GM10266 (cell line): Measurements from ENCODE around the gene LSAMP.

Experiments used
- DNase-seq: peaks from one replicate; pipeline ENCODE4 v3.0.0; 2012; ENCODE audit errors: extremely low spot score
- TF ChIP-seq, protein P1 (sequence below): IDR thresholded peaks from 2 replicates; pipeline ENCODE4 v1.5.1; 2012; ENCODE audit warnings: mild to moderate bottlenecking, low read depth; ENCODE audit not compliant: control insufficient read depth, insufficient read depth; ENCODE audit errors: missing control alignments

The LSAMP gene

GRCh38 chr3:115834068-115834467 lies 611.2 kb downstream of the LSAMP start:
- TF ChIP-seq, protein P1, sequence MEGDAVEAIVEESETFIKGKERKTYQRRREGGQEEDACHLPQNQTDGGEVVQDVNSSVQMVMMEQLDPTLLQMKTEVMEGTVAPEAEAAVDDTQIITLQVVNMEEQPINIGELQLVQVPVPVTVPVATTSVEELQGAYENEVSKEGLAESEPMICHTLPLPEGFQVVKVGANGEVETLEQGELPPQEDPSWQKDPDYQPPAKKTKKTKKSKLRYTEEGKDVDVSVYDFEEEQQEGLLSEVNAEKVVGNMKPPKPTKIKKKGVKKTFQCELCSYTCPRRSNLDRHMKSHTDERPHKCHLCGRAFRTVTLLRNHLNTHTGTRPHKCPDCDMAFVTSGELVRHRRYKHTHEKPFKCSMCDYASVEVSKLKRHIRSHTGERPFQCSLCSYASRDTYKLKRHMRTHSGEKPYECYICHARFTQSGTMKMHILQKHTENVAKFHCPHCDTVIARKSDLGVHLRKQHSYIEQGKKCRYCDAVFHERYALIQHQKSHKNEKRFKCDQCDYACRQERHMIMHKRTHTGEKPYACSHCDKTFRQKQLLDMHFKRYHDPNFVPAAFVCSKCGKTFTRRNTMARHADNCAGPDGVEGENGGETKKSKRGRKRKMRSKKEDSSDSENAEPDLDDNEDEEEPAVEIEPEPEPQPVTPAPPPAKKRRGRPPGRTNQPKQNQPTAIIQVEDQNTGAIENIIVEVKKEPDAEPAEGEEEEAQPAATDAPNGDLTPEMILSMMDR: no peak
- DNase-seq: no peak

DNA sequence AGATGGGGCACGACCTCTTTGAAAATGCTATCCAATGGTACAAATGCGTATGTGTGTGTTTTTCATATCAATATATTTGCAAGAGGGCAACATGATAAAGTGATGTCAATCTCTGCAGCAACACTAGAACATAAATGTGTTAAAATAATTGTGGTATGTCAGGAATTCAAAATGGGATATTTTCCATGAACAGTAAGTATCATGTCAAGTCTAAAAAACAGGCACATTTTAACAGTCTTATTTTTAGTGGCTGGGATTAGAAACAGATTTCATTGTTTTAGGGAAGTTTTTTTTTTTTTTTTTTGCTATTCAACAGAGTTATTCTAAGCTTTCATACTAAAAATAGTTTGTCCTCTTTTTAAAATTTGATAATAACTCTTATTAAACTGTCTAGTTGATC lies 612.2 kb downstream of the LSAMP start:
- TF ChIP-seq, protein P1: no peak

DNA sequence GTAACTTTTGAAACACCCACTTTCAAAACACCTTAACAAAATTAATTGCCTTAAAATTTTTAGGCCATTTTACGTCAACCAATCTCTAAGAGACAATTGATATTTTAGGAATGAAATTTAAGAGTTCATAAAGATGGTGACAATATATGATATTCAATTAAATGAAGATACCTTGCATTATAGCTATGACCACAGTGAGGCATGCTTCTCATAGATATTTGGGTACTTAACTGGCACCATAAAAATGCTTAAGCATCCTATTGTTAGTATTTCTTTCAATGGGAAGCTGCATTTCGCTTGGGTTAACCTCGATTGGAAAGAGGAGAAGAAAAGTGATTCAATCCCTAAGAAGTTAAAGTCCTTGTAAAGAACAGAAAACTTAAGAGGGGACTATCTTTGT lies 613.0 kb downstream of the LSAMP start:
- no peak for DNase-seq
- TF ChIP-seq, protein P1: no peak

More for the DNA sequence above, 612.2 kb downstream of the LSAMP start:
- DNase-seq: no peak

DNA sequence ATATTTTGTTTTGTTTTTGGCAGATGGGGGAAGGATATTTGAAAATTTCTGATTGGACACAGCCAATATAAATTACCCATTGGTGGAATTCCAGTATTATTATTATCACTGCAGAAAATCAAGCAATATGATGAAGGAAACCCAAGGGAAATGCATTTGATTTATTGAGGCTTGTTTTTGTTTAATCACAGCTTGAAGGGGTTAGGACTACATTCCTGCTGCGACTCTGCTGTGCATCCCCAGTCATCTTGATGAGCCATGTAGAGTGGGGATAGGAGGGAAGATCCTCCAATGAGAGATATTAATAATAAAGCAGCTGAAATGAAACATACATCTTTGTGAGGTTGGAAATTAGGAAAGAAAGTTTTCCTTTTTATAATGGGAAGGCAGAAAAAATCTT lies 613.4 kb downstream of the LSAMP start:
- TF ChIP-seq, protein P1: no peak
- no peak for DNase-seq

- TF ChIP-seq, protein P1: no peak
- DNase-seq: no peak
Observed at GRCh38 chr3:115830764-115831395, 614.4 kb downstream of the LSAMP start.

DNA sequence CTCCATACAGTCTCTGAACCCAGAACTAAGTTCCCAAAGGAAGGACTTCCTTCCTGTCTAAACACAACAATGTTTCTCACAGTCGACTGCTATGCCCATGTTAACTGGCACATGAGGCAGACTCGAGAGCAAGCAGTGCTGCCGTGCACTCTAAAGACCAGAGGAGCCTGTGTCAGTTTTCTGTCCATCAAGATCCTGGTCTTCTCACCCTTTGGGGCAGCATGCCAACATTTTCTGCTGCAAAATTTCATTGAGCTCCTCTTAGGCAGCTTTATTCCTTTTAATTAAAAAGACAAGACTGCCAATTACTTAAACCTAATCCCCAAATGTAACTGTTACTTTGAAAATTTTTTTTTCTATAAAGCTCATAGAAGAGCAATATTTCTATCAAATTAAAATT lies 616.9 kb downstream of the LSAMP start:
- TF ChIP-seq, protein P1: no peak
- no peak for DNase-seq

DNA sequence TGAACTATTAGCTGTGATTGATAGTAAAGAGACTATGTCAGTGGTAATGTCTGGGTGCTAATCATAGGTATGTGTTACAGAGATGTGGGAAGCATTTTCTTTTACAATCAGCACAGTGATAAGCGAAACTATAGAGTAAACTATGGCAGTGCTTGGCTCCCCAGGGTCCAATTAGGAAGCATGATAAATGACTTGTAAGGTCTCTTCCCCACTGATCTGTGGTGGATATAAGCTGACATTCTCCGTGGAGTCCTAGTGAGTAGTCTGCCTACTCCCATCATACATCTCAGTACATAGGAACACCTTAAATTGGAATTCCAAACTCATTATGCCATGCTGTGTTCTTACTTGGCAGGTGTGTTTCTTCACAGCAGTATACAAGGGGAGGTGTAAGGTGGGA lies 617.8 kb downstream of the LSAMP start:
- TF ChIP-seq, protein P1: no peak
- DNase-seq: no peak
